ENCODE measurements around the gene MMD2.

The MMD2 gene

DNA sequence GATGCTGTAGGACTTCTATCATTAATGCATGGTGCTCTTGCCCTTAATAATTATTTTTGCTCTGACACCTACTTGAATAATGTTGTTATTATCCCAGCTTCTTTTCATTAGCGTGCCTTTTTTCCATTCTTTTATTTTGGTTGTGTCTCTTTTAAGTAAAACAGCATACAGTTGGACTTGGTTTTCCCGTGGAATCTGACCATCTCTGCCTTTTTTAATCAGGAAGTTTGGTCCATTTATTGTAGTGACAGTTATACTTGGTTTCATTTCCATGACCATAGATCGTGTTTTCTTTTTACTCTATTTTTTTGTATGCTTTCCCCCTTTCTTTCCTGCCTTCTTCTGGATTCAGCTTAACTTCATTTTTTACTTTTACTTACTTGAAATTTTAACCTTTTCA, 101.8 kb downstream of the MMD2 start:
- DNase-seq (ENCODE audit: low read depth), result no peak
- no peak overlapping the region for H3K4me3 ChIP-seq (replicated peaks; ENCODE audit: low read depth, low read length)
- TF ChIP-seq, protein P1, sequence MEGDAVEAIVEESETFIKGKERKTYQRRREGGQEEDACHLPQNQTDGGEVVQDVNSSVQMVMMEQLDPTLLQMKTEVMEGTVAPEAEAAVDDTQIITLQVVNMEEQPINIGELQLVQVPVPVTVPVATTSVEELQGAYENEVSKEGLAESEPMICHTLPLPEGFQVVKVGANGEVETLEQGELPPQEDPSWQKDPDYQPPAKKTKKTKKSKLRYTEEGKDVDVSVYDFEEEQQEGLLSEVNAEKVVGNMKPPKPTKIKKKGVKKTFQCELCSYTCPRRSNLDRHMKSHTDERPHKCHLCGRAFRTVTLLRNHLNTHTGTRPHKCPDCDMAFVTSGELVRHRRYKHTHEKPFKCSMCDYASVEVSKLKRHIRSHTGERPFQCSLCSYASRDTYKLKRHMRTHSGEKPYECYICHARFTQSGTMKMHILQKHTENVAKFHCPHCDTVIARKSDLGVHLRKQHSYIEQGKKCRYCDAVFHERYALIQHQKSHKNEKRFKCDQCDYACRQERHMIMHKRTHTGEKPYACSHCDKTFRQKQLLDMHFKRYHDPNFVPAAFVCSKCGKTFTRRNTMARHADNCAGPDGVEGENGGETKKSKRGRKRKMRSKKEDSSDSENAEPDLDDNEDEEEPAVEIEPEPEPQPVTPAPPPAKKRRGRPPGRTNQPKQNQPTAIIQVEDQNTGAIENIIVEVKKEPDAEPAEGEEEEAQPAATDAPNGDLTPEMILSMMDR (IDR thresholded peaks at IDR 0.05; ENCODE audit: low read length, missing control alignments), result no peak

DNA sequence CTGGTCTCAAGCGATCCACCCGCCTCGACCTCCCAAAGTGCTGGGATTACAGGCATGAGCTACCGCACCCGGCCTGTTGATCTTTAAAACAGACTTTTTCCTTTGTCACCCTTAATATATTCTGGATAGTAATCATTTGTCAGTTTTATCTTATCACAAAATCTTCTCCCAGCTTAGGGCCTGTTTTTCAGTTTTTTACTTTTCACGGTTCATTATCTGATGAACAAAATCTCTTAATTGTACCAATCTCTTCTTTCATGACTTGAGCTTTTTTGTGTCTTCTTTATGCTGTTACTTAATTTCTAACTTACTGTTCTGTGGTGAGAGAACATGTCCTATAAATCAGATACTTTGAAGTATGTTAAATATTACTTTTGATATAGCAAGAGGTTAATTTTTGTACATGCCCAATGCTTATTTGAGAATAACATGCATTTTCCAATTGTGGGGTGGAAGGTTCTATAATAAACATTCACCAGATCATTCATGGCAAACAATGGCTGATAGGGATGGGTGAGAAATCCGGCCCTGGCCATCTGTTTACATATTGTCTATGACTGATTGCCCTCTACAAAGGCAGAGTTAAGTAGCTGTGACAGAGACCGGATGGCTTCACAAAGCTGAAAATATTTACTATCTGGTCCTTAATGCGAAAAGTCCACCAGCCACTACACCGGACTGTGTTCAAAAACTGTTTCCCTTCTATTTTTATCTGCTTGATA, 102.5 kb downstream of the MMD2 start:
- H3K4me3 ChIP-seq (replicated peaks; ENCODE audit: low read depth, low read length), result no peak overlapping the region
- no peak for DNase-seq (ENCODE audit: low read depth)
- TF ChIP-seq, protein P1 (IDR thresholded peaks at IDR 0.05; ENCODE audit: low read length, missing control alignments), result no peak
